GM18907 (cell line): ENCODE data around the gene LRRC61.
"Not testable (repeated sequence)": the region's sequence is repeated elsewhere in the genome, so short reads cannot be mapped to it uniquely, and the experiment has no call there.

ENCODE experiments used
- ATAC-seq: cut with Tn5 transposase; IDR thresholded peaks from one replicate; pipeline ENCODE4 v1.9.1; 2021; ENCODE audit warnings: mild to moderate bottlenecking, moderate library complexity; ENCODE audit not compliant: unreplicated experiment

Gene LRRC61

DNA sequence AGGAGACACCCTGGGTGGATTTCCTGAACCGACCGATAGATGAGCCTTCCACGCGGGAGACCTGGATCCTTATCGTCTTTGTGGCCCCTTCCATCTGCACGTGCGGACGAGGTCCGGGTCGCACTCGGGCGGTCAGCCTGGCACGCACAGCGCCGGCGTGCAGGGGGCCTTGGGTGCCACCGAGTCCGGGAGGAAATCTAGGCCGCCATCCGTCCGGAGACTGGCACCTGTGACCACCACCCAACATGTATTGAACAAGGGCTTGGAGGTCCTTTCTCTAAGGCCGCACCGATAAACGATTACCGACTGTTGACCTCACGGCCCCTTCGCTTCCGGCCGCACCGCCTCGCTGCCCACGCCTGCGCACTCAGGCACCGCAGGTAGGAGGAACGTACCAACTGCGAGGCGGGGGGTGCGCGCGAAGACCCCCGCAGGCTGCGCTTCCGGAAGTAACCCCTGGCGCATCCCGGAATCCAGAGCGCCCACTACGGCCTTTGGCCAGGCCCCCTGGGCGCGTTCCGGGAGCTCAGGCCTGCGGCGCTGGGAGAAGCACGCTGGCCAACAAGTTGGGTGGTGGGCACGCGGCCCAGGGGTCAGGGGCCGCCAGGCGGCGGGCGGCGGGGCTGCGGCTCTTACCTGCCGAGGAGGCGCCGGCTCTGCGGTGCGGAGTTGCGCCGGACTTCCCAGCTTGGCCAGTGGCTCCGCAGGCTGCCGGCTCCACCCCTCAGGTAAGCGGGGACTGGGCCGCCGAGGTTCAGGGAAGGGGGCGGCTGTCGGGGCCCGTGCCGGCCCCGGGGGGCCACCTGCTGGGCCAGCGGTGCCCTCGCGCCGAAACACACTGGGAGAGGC is at the start of gene LRRC61, which contains the start of gene ACTR3C:
Gene LRRC61 (plus strand): TSS at position 523 of the 849 bp plus-strand sequence. CDS start 13,507 bp downstream, outside the sequence.
Gene ACTR3C (minus strand): TSS at position 713 of the 849 bp plus-strand sequence. CDS start 28,249 bp downstream, outside the sequence.
- ATAC-seq = peak; percentile 72

GRCh38 chr7:150276132-150276695 is 46.9 kb upstream of the LRRC61 start:
- ATAC-seq = peak; percentile 68

DNA sequence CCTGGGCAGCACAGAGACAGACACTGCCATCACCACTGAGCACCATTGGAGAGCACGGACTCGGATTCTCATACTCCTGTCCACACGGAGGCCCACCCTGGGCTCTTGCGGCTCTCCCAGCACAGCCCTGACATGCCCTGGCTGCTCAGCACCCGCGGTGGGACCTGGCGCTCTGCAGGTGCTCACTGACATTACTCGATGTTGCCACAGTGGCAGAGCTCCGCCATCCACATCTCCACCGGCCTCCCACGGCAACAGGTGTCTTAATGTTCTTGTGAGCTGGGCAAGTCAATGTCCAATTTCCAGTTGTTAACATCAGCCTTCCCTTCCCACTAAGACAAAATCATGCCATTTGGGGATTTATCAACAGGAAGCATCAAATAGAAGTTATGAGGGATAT is 44.8 kb upstream of the LRRC61 start:
- not testable (repeated sequence) for ATAC-seq

DNA sequence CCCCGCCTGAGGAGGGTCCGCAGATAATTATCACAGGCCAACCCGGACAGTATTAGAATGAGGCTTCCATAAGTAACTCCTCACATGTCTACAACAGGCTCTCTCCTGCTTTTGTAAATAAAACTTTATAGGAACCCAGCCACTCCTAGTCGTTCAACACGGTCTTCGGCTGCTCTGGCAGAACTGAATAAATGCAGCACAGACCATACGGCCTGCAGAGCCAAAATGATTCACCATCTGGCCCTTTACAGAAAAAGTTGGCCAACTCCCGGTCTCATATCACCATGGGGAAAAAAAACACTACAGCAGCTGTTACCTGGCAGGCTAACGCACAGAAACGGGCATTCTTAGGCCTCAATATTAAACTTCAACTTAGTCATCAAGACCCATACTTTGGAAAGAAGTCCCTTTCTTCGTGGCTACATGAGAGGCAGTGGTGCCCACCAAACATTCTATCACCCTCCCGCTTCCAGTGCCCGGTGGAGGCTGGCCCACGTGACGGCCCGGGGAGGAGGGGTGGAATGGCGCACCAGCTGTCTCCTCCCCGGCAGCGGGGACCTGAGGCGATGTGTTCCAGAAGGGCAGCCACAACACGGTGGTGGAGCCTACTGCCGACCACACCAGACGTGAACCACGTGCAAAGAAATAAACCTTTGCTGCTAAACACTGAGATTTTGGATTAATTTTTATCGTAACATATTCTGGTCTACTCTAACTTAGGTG is 41.3 kb upstream of the LRRC61 start:
- ATAC-seq = not testable (repeated sequence)

DNA sequence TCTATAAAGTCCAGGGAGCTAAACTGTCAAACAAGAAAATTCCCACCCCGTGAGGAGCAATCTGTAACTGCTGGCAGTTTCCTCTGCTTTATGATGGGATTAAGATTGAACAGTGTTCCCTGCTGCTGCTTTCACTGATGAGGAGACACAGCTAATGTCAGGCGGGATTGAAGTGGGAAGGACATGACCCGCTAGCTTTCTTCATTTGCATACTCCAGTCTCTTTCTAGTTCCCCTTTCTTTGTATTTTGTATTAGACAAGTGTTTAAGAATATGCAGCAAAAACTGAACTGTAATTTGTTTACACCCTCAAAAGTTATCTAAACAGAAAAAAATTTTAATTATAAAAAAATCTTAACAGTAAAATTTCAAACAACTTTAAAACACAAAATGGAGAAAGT is 40.0 kb upstream of the LRRC61 start:
- ATAC-seq = not testable (repeated sequence)

- not testable (repeated sequence) for ATAC-seq
Observed at GRCh38 chr7:150283608-150284007, 39.5 kb upstream of the LRRC61 start.

- not testable (repeated sequence) for ATAC-seq
Observed at GRCh38 chr7:150285849-150286754, 37.1 kb upstream of the LRRC61 start.

GRCh38 chr7:150287815-150288214 is 35.3 kb upstream of the LRRC61 start:
- not testable (repeated sequence) for ATAC-seq

GRCh38 chr7:150288816-150289215 is 34.3 kb upstream of the LRRC61 start:
- not testable (repeated sequence) for ATAC-seq

- not testable (repeated sequence) for ATAC-seq
Observed at GRCh38 chr7:150290317-150290716, 32.8 kb upstream of the LRRC61 start.

DNA sequence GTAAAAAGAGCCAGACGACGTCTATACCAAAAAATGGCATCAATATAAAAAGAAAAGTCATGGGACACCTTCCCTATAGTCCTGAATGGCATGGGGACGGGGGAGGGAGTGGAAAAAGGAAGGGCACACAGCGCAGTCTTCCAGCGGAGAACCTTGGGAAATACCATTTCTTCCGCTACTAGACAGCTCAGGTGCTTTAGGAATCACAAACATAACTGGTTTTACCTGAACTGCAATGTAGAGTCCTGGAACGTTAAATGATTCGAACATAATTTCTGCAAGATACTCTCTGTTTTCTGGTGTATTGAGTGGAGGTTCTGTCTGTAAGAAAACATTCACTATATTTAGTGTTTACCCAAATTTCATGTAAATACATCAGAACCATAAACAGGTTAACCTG is 28.1 kb upstream of the LRRC61 start:
- ATAC-seq = not testable (repeated sequence)

GRCh38 chr7:150295614-150296013 is 27.5 kb upstream of the LRRC61 start:
- not testable (repeated sequence) for ATAC-seq

GRCh38 chr7:150296802-150297201 is 26.4 kb upstream of the LRRC61 start:
- ATAC-seq = not testable (repeated sequence)

GRCh38 chr7:150297978-150298377 is 25.2 kb upstream of the LRRC61 start:
- not testable (repeated sequence) for ATAC-seq

GRCh38 chr7:150302908-150303310 is 20.2 kb upstream of the LRRC61 start:
- ATAC-seq = not testable (repeated sequence)

DNA sequence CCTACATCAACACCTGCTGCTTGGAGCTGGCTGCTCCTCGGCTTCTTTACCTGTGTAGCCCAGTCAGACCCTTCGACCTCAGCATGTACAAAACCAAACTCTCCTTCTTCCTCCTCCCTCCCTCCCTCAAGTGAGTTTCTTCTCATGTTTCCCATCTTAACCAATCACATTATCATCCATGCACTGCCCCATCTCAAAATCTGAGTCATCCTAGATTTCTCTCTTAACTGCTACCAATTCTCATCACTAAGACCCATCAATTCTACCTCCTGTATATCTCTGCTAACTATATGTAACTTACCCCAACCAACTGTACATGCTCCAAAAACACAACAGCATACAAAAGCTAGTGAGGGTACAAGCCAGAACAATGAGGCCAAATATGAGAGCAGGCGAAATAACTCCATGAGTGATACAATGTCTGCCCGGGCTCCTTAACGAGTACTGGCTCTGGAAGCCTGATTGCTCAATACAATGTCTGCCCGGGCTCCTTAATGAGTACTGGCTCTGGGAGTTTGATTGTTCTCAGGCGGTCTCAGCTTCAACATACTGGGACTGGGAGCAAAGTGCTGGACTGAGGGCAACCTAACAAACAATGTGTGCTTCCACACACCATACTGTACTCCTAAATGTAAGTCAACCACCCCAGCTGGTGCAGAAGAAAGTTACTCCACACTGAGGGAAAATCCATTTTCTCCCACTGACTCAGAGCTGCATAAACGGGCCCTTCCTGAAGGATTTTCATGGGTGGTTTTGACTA is 18.5 kb upstream of the LRRC61 start:
- not testable (repeated sequence) for ATAC-seq

DNA sequence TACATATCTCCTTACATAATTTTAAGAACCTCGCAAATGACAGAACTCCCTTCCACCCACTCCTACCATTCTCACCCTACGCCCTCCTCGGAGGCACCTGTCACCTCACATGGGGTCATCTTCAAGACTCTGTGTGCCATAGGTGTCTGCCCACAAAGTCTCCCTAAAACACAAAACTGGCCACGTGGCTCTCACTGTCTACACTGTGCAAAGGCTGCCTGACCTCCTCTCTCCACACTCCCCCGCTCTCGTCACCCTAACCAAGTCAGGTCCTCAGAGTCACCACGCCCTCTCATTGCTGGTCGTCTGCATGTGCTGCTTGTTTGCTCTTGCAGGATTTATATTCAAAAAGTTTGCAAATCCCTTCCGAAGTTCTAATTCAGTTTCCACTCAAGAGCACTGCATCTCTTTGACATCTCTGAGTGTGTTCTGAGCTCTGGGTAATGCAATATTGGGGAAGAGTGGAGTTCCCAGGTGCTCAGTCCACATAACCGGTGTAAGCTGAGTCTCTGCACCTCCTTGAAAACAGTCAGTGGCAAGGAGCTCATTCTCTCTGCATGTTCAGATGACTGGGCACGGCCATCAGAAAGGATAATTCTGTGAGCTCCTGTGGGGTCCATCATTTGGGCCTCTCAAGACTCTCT is 17.8 kb upstream of the LRRC61 start:
- ATAC-seq = not testable (repeated sequence)

GRCh38 chr7:150305903-150306284 is 17.3 kb upstream of the LRRC61 start:
- not testable (repeated sequence) for ATAC-seq

DNA sequence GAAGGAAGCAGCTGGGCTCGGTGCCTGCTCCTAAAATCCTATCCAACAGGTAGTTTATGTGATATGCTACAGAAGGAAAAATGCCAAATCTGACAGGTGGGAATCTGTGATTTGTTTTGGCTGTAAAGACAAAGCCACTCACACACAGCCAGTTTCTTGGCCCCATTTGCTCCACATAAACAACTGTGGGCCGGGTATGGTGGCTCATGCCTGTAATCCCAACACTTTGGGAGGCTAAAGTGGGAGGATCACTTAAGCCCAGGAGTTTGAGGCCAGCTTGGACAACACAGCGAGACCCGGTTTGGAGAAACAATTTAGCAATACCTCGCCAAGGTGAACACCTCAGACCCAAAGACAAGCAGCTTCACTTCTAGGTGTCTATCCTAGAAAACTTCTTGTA is 16.8 kb upstream of the LRRC61 start:
- ATAC-seq = not testable (repeated sequence)
